Mesenchymal stem cell (in vitro differentiated cells and primary cell): ENCODE measurements around the gene LRRC9.
"Not testable (repeated sequence)": the region's sequence is repeated elsewhere in the genome, so short reads cannot be mapped to it uniquely, and the experiment has no call there.

ENCODE experiments used
- DNase-seq: peaks from one replicate; pipeline ENCODE4 v3.0.0-alpha.2; 2013
- H2AFZ ChIP-seq: one replicate; pipeline ENCODE4 v1.6.1; 2013; ENCODE audit warnings: low read depth, mild to moderate bottlenecking, control low read depth, inconsistent platforms, low read length, moderate library complexity
- H2AK5ac ChIP-seq: 2 replicates; pipeline ENCODE4 v1.6.1; 2013; ENCODE audit warnings: low read length, moderate library complexity, mild to moderate bottlenecking, inconsistent platforms; ENCODE audit not compliant: severe bottlenecking
- H2BK120ac ChIP-seq: one replicate; pipeline ENCODE4 v1.6.1; 2013; ENCODE audit warnings: low read depth, mild to moderate bottlenecking, inconsistent platforms, low read length, moderate library complexity
- H2BK12ac ChIP-seq, 2 experiments: one replicate each; pipeline ENCODE4 v1.6.1; 2013; ENCODE audit warnings: inconsistent platforms in 2 of 2, low read length in 2 of 2, mild to moderate bottlenecking in 2 of 2, moderate library complexity in 2 of 2, control low read depth in 1 of 2
- H2BK15ac ChIP-seq: one replicate; pipeline ENCODE4 v1.6.1; 2013; ENCODE audit warnings: mild to moderate bottlenecking, low read depth, inconsistent platforms; ENCODE audit not compliant: poor library complexity, severe bottlenecking
- H2BK5ac ChIP-seq: 2 replicates; pipeline ENCODE4 v1.6.1; 2013; ENCODE audit warnings: low read depth, mild to moderate bottlenecking, low read length, control low read depth, inconsistent platforms; ENCODE audit not compliant: poor library complexity, severe bottlenecking
- H3K14ac ChIP-seq, 2 experiments: one replicate each; pipeline ENCODE4 v1.6.1; 2013; ENCODE audit warnings: inconsistent platforms in 2 of 2, low read length in 2 of 2, control low read depth in 1 of 2, mild to moderate bottlenecking in 1 of 2, moderate library complexity in 1 of 2
- H3K18ac ChIP-seq, 2 experiments: one replicate each; pipeline ENCODE4 v1.6.1; 2013; ENCODE audit warnings: inconsistent platforms in 2 of 2, low read length in 2 of 2, control low read depth in 1 of 2, low read depth in 1 of 2, mild to moderate bottlenecking in 1 of 2
- H3K23ac ChIP-seq, 2 experiments: one replicate each; pipeline ENCODE4 v1.6.1; 2013; ENCODE audit warnings: inconsistent platforms in 2 of 2, low read length in 2 of 2, mild to moderate bottlenecking in 2 of 2, moderate library complexity in 2 of 2, control low read depth in 1 of 2
- H3K27ac ChIP-seq: 2 replicates; pipeline ENCODE4 v1.5.1; 2013; ENCODE audit warnings: mild to moderate bottlenecking, moderate library complexity, low read length, control low read depth, inconsistent platforms; ENCODE audit not compliant: poor library complexity, severe bottlenecking
- H3K27me3 ChIP-seq, 2 experiments: 2 replicates each; pipeline versions ENCODE4 v1.6.1 to v1.7.0; 2013; ENCODE audit warnings: low read length in 2 of 2, mild to moderate bottlenecking in 2 of 2, moderate library complexity in 2 of 2, control low read depth in 1 of 2, inconsistent platforms in 1 of 2; ENCODE audit not compliant: control insufficient read depth in 1 of 2, insufficient read depth in 1 of 2
- H3K36me3 ChIP-seq, 2 experiments: 2 replicates each; pipeline versions ENCODE4 v1.6.1 to v1.7.0; 2013; ENCODE audit warnings: low read length in 2 of 2, control low read depth in 1 of 2, inconsistent platforms in 1 of 2, low read depth in 1 of 2, mild to moderate bottlenecking in 1 of 2; ENCODE audit not compliant: insufficient read depth in 2 of 2, control insufficient read depth in 1 of 2
- H3K4ac ChIP-seq, 2 experiments: one replicate each; pipeline ENCODE4 v1.6.1; 2013; ENCODE audit warnings: inconsistent platforms in 2 of 2, low read length in 2 of 2, mild to moderate bottlenecking in 2 of 2, moderate library complexity in 2 of 2, control low read depth in 1 of 2, low read depth in 1 of 2
- H3K4me1 ChIP-seq: 2 replicates; pipeline ENCODE4 v1.6.1; 2013; ENCODE audit warnings: low read depth, low read length, control low read depth; ENCODE audit not compliant: control insufficient read depth, insufficient read depth
- H3K4me2 ChIP-seq: 2 replicates; pipeline ENCODE4 v1.6.1; 2013; ENCODE audit warnings: low read length, mild to moderate bottlenecking, inconsistent platforms; ENCODE audit not compliant: poor library complexity, severe bottlenecking
- H3K4me3 ChIP-seq, 2 experiments: 2 replicates each; pipeline versions ENCODE4 v1.5.1 to v1.7.0; 2013; ENCODE audit warnings: low read length in 2 of 2, mild to moderate bottlenecking in 2 of 2, control low read depth in 1 of 2, low read depth in 1 of 2; ENCODE audit not compliant: insufficient read depth in 1 of 2
- H3K79me1 ChIP-seq: replicated peaks from 2 replicates; pipeline ENCODE4 v1.6.1; 2013; ENCODE audit warnings: mild to moderate bottlenecking, control low read depth, low read length, inconsistent platforms; ENCODE audit not compliant: poor library complexity, severe bottlenecking
- H3K9ac ChIP-seq: 2 replicates; pipeline ENCODE4 v1.7.0; 2013; ENCODE audit warnings: mild to moderate bottlenecking, low read length, moderate library complexity
- H3K9me3 ChIP-seq: 2 replicates; pipeline ENCODE4 v1.7.0; 2013; ENCODE audit warnings: mild to moderate bottlenecking, low read length; ENCODE audit not compliant: control insufficient read depth
- H4K8ac ChIP-seq: one replicate; pipeline ENCODE4 v1.6.1; 2013; ENCODE audit warnings: inconsistent platforms, mild to moderate bottlenecking, low read length, moderate library complexity
- H4K91ac ChIP-seq: one replicate; pipeline ENCODE4 v1.6.1; 2013; ENCODE audit warnings: mild to moderate bottlenecking, low read length, inconsistent platforms
- WGBS: methylation state at CpG from one replicate; pipeline ENCODE4 v1.1.7; 2013; ENCODE audit warnings: mixed read lengths; 5-methylcytosine and 5-hydroxymethylcytosine counted together

The LRRC9 gene

DNA sequence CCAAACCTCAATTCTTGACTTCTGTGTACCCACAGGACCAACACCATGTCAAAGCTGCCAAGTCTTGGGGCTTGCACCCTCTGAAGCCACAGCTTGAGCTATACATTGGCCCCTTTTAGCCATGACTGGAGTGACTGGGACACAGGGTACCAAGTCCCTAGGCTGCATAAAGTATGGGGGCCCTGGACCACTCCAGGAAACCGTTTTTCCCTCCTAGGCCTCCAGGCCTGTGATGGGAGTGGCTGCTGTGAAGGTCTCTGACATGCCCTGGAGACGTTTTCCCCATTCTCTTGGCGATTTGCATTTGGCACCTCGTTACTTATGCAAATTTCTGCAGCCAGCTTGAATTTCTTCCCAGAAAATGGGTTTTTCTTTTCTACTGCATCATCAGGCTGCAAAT is 90.3 kb downstream of the LRRC9 start:
- H3K23ac ChIP-seq, H3K4me3 ChIP-seq, H4K8ac ChIP-seq, H3K4ac ChIP-seq, H2AK5ac ChIP-seq, H2BK120ac ChIP-seq, H3K36me3 ChIP-seq, H3K4me2 ChIP-seq, H2BK5ac ChIP-seq, H3K14ac ChIP-seq, H2AFZ ChIP-seq, H3K18ac ChIP-seq, H3K9ac ChIP-seq, H3K79me1 ChIP-seq, H2BK15ac ChIP-seq, H3K27ac ChIP-seq, H4K91ac ChIP-seq, H2BK12ac ChIP-seq, DNase-seq, H3K4me1 ChIP-seq, H3K27me3 ChIP-seq: not testable (repeated sequence)
- 36% methylated on average over 4 of the region's 4 CpGs for WGBS
- peaks cover 25% of the 10 kb centered on the region for H3K9me3 ChIP-seq

GRCh38 chr14:60014402-60014801 is 94.5 kb downstream of the LRRC9 start:
- no peak for DNase-seq

DNA sequence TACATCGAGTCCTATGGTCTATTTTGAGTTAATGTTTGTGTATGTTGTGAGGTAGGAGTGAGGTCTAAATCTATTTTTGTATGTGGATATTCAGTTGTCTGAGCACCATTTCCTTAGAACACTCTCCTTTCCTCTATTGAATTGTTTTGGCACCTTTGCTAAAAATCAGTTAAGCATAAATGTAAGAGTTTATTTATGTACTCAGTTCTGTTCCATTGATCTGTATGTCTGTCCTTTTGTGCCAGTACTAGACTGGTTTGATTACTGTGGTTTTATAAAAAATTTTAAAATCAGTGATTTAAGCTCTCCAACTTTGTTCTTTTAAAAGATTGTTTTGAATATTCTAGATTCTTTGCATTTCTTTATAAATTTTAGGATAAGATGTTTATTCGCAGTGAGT is 101.7 kb downstream of the LRRC9 start:
- Histone ChIP-seq H3K27me3 (no peaks in the 10 kb centered on the region), H3K4me3 (no peak overlapping the region), H2AFZ (no peak overlapping the region), H4K91ac (no peak overlapping the region), H3K18ac (no peak overlapping the region), H2BK12ac (no peak overlapping the region), H3K4ac (no peak overlapping the region), H4K8ac (no peak overlapping the region), H3K27ac (no peak overlapping the region), H3K36me3 (no peaks in the 10 kb centered on the region), H2BK15ac (no peak overlapping the region), H2BK120ac (no peak overlapping the region), H3K23ac (no peak overlapping the region), H3K4me1 (no peaks in the 10 kb centered on the region), H3K4me2 (no peak overlapping the region), H2BK5ac (no peak overlapping the region), H2AK5ac (no peak overlapping the region), H3K14ac (no peak overlapping the region), H3K9ac (no peak overlapping the region), H3K9me3 (no peaks in the 10 kb centered on the region), H3K79me1 (no peaks in the 10 kb centered on the region)
- WGBS: 59% methylated on average over 2 of the region's 2 CpGs
- DNase-seq: no peak

More at GRCh38 chr14:60014402-60014801, 94.5 kb downstream of the LRRC9 start:
- no peak overlapping the region for H3K27ac ChIP-seq
- no peak overlapping the region for H2BK12ac ChIP-seq
- peaks cover 34% of the 10 kb centered on the region for H3K9me3 ChIP-seq
- no peak overlapping the region for H2BK5ac ChIP-seq
- H3K4me1 ChIP-seq: no peaks in the 10 kb centered on the region
- no peak overlapping the region for H2BK15ac ChIP-seq
- no peak overlapping the region for H4K91ac ChIP-seq
- no peak overlapping the region for H2BK120ac ChIP-seq
- no peak overlapping the region for H2AK5ac ChIP-seq
- no peak overlapping the region for H3K9ac ChIP-seq
- no peak overlapping the region for H3K4me3 ChIP-seq
- H3K23ac ChIP-seq: no peak overlapping the region
- WGBS: no CpG with 5 or more reads among the region's 1 CpG
- H3K4me2 ChIP-seq: no peak overlapping the region
- H3K27me3 ChIP-seq: no peaks in the 10 kb centered on the region
- H3K14ac ChIP-seq: no peak overlapping the region
- no peak overlapping the region for H2AFZ ChIP-seq
- no peaks in the 10 kb centered on the region for H3K79me1 ChIP-seq
- H3K36me3 ChIP-seq: no peaks in the 10 kb centered on the region
- H4K8ac ChIP-seq: no peak overlapping the region
- no peak overlapping the region for H3K18ac ChIP-seq
- no peak overlapping the region for H3K4ac ChIP-seq

GRCh38 chr14:60025571-60025970 is 105.6 kb downstream of the LRRC9 start:
- Histone ChIP-seq H2BK15ac (no peak overlapping the region), H3K9me3 (no peaks in the 10 kb centered on the region), H3K4me2 (no peak overlapping the region), H3K23ac (no peak overlapping the region), H3K18ac (no peak overlapping the region), H4K91ac (no peak overlapping the region), H3K27ac (no peak overlapping the region), H2AFZ (no peak overlapping the region), H2BK5ac (no peak overlapping the region), H3K9ac (no peak overlapping the region), H3K36me3 (no peaks in the 10 kb centered on the region), H2AK5ac (no peak overlapping the region), H4K8ac (no peak overlapping the region), H3K4ac (no peak overlapping the region), H2BK12ac (no peak overlapping the region), H3K4me1 (no peaks in the 10 kb centered on the region), H3K14ac (no peak overlapping the region), H3K27me3 (no peaks in the 10 kb centered on the region), H3K4me3 (no peak overlapping the region), H2BK120ac (no peak overlapping the region), H3K79me1 (no peaks in the 10 kb centered on the region)
- no peak for DNase-seq
